GM19239 (cell line): ENCODE measurements around the gene WDR7.

Source experiments
- DNase-seq: peaks from one replicate; pipeline ENCODE4 v3.0.0; 2011; ENCODE audit warnings: low spot score; ENCODE audit not compliant: insufficient read length
- FAIRE-seq: peaks from 2 replicates; lab custom pipeline; 2011; peaks lifted over from hg19 to GRCh38; lab: Jason Lieb, UNC

The WDR7 gene

DNA sequence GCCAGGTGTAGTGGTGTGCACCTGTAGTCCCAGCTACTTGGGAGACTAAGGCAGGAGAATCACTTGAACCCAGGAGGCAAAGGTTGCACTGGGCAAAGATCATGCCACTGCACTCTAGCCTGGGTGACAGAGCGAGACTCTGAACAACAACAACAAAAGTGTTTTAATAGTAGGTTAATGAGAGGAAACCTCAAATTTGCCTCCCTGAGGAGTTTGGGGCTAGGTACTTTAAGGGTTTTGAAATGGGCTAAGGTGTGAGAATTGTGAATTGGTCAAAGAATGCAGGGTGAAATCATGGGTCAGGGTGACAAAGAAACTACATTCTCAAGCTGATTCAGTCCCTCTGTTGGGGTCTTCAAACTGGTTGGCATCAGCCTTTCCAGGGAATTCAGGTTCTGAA, 435.0 kb downstream of the WDR7 start:
- DNase-seq (no peak), FAIRE-seq (no peak)
